GM18505 (cell line): Measurements from ENCODE around the gene RANBP2.
"Not testable (repeated sequence)": the region's sequence is repeated elsewhere in the genome, so short reads cannot be mapped to it uniquely, and the experiment has no call there.

ENCODE experiments used
- ATAC-seq: cut with Tn5 transposase; IDR thresholded peaks from one replicate; pipeline ENCODE4 v1.9.1; 2021; ENCODE audit not compliant: unreplicated experiment
- POLR2A ChIP-seq: IDR thresholded peaks from 4 replicates; pipeline ENCODE4 v1.6.1; 2011; ENCODE audit warnings: borderline replicate concordance; ENCODE audit not compliant: insufficient read depth, insufficient read length; ENCODE audit errors: extremely low read depth

The RANBP2 gene

DNA sequence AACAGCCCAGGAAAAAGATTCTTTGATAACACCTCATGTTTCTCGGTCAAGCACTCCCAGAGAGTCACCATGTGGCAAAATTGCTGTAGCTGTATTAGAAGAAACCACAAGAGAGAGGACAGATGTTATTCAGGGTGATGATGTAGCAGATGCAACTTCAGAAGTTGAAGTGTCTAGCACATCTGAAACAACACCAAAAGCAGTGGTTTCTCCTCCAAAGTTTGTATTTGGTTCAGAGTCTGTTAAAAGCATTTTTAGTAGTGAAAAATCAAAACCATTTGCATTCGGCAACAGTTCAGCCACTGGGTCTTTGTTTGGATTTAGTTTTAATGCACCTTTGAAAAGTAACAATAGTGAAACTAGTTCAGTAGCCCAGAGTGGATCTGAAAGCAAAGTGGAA lies 48.6 kb downstream of the RANBP2 start:
- ATAC-seq, result not testable (repeated sequence)

- TF ChIP-seq POLR2A, result no peak
- ATAC-seq, result peak; percentile 62
These were observed 57.2 kb downstream of the RANBP2 start for GRCh38 chr2:108776475-108776874.

GRCh38 chr2:108778857-108779256 lies 59.6 kb downstream of the RANBP2 start:
- no peak for ATAC-seq
- no peak for TF ChIP-seq POLR2A

GRCh38 chr2:108786008-108786353 lies 66.7 kb downstream of the RANBP2 start:
- TF ChIP-seq POLR2A, result no peak
- no peak for ATAC-seq

GRCh38 chr2:108786354-108787215 lies 67.3 kb downstream of the RANBP2 start, which contains the start of gene CCDC138:
Gene CCDC138, plus strand, starts transcription at chr2:108786771. Its CDS starts 52 bp downstream, at chr2:108786823.
- peak; percentile 96 for ATAC-seq
- peak; percentile 76 for TF ChIP-seq POLR2A

DNA sequence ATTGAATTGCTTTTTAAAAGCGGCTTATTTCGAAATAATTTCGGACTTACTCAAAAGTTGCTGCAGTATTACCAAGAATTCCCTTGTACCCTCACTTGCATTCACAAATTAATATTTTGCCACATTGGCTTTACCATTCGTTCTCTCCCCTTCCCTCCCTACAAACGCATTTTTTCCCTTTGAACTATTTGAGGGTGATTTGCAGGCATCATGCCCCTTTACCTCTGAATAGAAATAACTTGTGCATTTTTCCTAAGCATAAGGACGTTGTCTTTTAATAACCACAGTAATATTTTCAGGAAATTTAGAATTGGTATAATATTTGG lies 67.9 kb downstream of the RANBP2 start:
- TF ChIP-seq POLR2A, result no peak

DNA sequence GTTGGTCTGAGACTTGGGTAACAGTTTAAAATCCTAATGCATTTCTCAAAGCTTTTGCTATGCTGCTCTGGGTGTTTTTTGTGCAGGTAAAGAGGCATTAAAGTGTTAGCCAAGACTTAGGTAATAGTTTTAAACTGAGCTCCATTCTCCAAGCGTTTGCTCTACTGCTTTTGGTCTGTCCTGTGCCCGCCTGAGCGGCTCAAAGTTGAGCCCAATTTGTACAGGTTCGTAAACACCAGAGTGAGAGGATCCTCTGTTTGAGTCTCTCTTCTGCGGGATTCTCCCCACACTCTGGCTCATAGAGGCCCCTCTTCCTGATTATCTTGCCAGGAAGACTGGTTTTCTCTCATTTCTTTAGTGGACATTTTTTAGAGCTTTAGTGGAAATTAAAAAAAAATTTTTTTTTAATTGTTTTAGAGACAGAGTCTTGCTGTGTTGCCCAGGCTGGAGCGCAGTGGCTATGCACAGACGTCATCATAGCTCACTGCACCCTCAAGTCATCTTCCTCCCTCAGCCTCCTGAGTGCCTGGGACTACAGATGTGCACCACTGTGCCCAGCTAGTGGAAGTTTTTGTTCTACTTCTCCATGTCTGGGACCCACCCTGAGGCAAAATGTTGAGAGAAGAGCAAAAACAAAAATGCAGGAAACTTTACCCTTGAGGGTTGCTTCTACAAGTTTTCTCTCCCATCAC lies 83.9 kb downstream of the RANBP2 start:
- TF ChIP-seq POLR2A, result no peak
- ATAC-seq, result no peak

More for the DNA sequence above, 67.9 kb downstream of the RANBP2 start:
- no peak for ATAC-seq

DNA sequence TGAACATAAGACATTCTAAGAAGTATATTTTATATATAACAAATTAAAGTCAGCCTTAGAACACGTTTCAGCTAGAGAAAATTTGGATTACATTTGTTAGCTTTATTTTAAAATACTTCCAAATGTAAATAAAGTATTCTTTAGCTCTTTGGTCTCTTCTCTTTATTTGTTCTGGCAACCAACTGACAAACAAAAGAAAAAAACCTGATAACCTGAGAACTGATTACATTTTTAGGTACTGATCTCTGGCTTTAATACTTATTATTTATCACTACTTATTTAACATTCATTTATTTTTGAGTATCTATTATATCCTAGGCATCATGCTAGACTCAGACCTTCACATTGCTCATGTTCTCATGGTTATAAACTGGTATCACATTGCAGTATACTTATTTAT lies 85.8 kb downstream of the RANBP2 start:
- ATAC-seq, result no peak
- no peak for TF ChIP-seq POLR2A

DNA sequence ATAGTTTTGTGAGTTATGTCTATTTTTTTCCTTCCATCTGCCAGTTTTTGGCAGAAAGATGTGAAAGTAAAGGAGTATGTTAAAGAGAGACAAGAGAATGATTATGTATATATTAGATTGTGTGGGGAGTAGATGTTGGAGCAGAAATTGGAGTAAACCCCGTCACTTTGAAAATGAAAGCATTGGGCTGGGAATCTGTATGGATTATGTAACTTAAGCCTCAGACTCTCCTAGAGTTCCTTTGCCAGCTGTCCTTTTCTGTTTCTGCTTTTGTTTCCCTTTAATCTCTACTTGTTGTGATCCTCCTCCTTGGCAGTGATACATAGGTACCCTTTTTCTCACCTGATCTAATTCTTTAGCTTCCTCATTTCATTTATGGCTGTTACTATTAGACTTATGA lies 86.5 kb downstream of the RANBP2 start:
- no peak for TF ChIP-seq POLR2A
- ATAC-seq, result no peak

DNA sequence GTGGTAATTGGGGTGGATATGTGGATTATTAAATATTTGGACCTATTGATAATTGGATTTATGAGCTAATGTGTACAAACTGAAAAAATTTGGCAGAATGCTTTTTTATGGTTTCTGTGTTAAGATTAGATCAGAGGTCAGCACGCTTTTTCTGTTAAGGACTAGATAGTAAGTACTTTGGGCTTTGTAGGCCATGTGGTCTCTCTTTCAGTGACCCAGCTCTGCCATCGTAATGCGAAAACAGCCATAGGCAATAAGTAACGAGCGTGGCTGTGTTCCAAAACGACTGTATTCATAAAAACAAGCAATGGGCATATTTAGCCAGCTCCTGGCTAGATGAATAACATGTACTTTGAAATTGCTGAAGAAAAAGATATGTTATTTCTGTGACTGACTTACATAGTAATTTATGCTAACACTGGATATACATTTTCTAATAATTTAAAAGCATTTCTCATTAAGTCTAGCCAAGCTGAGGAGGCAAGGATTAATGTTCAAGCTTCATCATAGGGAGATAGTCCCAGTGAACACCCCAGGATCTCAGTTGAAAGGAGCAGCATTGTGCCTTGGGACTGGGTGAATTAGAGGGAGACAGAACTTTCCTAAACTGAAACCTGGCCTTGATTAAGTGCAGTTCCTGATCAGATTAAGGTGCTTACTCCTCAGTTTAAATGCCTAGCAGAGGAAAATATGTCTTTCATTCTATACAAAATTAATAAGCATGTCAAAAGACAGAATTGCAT lies 87.3 kb downstream of the RANBP2 start:
- TF ChIP-seq POLR2A, result no peak
- ATAC-seq, result no peak

GRCh38 chr2:108809936-108810335 lies 90.7 kb downstream of the RANBP2 start:
- no peak for ATAC-seq
- TF ChIP-seq POLR2A, result no peak

DNA sequence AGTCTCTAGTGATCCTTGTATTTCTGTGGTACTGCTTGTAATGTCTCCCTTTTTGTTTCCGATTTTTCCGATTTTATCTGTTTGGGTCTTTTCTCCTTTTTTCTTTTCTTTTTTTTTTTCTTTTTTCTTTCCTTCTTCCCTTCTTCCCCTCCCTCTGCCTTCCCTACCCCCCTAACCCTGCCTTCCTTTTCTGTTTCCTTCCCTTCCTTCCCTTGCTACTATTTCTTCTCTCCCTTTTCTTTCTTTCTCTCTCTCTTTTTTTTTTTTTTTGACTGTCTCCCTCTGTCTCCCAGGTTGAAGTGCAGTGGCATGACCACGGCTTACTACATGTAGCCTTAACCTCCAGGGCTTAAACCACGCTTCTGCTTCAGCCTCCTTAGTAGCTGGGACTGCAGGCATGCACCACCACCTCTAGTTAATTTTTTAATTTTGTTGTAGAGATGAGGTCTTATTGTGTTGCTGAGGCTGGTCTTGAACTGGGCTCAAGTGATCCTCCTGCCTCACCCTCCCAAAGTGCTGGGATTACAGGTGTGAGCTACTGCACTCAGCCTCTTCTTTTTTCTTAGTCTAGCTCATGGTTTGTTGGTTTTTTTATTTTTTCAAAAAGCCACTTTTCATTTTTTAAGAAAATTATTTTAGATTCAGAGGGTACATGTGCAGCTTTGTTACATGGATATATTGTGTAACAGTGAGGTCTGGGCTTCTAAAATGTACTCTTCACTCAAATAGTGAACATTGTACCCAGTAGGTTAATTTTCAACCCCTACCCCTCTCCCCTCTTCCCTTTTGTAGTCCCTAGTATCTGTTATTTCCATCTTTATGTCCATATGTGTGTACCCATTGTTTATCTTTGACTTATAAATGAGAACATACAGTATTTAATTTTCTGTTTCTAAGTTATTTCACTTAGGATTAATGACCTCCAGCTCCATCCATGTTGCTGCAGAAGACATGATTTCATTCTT lies 92.0 kb downstream of the RANBP2 start:
- no peak for TF ChIP-seq POLR2A
- no peak for ATAC-seq

DNA sequence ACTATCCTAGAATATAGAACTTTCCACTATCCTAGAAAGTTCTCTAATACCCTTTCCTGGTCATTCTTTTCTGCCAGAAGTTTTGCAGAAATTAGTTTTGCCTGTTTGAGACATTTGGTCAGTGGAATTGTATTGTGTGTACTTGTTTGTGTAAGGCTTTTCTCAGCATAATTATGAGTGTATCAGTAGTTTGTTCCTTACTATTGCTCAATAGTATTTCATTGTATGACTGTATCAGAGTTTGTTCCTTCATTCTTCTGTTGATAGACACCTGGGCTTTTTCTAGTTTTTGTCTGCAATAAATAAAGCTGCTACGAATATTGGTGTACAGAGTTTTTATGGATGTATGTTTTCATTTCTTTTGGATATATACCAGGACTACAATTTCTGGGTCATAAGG lies 94.5 kb downstream of the RANBP2 start:
- TF ChIP-seq POLR2A, result no peak
- no peak for ATAC-seq
